H9 (cell line): ENCODE results near the gene ATP11B. TPM values are rescaled to one million over a fixed set of nuclear protein-coding genes. Genes with fewer than 3 reads are reported as not detected.

Source experiments
- DNase-seq: peaks from one replicate; pipeline ENCODE4 v3.0.0-alpha.2; 2017
- H2AFZ ChIP-seq: one replicate; pipeline ENCODE4 v1.6.1; 2013; ENCODE audit warnings: mild to moderate bottlenecking, low read length, control low read depth, moderate library complexity
- H2AK5ac ChIP-seq: 2 replicates; pipeline ENCODE4 v1.6.1; 2013; ENCODE audit warnings: low read length, control low read depth, mixed read lengths; ENCODE audit not compliant: insufficient read length
- H2BK120ac ChIP-seq: one replicate; pipeline ENCODE4 v1.6.1; 2013; ENCODE audit warnings: low read depth, mild to moderate bottlenecking, low read length, control low read depth, inconsistent platforms; ENCODE audit not compliant: poor library complexity, severe bottlenecking
- H2BK12ac ChIP-seq: 2 replicates; pipeline ENCODE4 v1.6.1; 2013; ENCODE audit warnings: low read length, control low read depth, mixed read lengths, low read depth; ENCODE audit not compliant: insufficient read length
- H2BK15ac ChIP-seq: 2 replicates; pipeline ENCODE4 v1.6.1; 2013; ENCODE audit warnings: low read depth, low read length, control low read depth
- H2BK20ac ChIP-seq: one replicate; pipeline ENCODE4 v1.6.1; 2013; ENCODE audit warnings: low read depth, mild to moderate bottlenecking, low read length, control low read depth, inconsistent platforms; ENCODE audit not compliant: poor library complexity, severe bottlenecking
- H2BK5ac ChIP-seq: 2 replicates; pipeline ENCODE4 v1.6.1; 2013; ENCODE audit warnings: low read length, control low read depth, mixed read lengths; ENCODE audit not compliant: insufficient read length
- H3K14ac ChIP-seq: 2 replicates; pipeline ENCODE4 v1.6.1; 2013; ENCODE audit warnings: low read length, control low read depth; ENCODE audit not compliant: insufficient read depth
- H3K18ac ChIP-seq: 2 replicates; pipeline ENCODE4 v1.6.1; 2013; ENCODE audit warnings: low read depth, mild to moderate bottlenecking, mixed read lengths, low read length, control low read depth; ENCODE audit not compliant: insufficient read length
- H3K23ac ChIP-seq: 2 replicates; pipeline ENCODE4 v1.6.1; 2013; ENCODE audit warnings: low read length, control low read depth, mixed read lengths, low read depth; ENCODE audit not compliant: insufficient read length
- H3K23me2 ChIP-seq: 2 replicates; pipeline ENCODE4 v1.6.1; 2013; ENCODE audit warnings: low read depth, mild to moderate bottlenecking, mixed read lengths, low read length, control low read depth; ENCODE audit not compliant: insufficient read length, poor library complexity, severe bottlenecking
- H3K27ac ChIP-seq: 2 replicates; pipeline ENCODE4 v1.5.1; 2013; ENCODE audit warnings: low read length, control low read depth, mixed read lengths, low read depth; ENCODE audit not compliant: insufficient read length
- H3K27me3 ChIP-seq: 2 replicates; pipeline ENCODE4 v1.6.1; 2013; ENCODE audit warnings: low read length, control low read depth, inconsistent platforms; ENCODE audit not compliant: insufficient read depth
- H3K4ac ChIP-seq: 2 replicates; pipeline ENCODE4 v1.6.1; 2013; ENCODE audit warnings: low read depth, mild to moderate bottlenecking, control low read depth, inconsistent platforms, low read length, moderate library complexity
- H3K4me1 ChIP-seq: 2 replicates; pipeline ENCODE4 v1.6.1; 2013; ENCODE audit warnings: low read length, control low read depth, inconsistent platforms; ENCODE audit not compliant: insufficient read depth
- H3K4me2 ChIP-seq: 2 replicates; pipeline ENCODE4 v1.6.1; 2013; ENCODE audit warnings: low read length, control low read depth, mixed read lengths; ENCODE audit not compliant: insufficient read length, insufficient read depth
- H3K56ac ChIP-seq: 2 replicates; pipeline ENCODE4 v1.6.1; 2013; ENCODE audit warnings: low read depth, mild to moderate bottlenecking, mixed read lengths, low read length, control low read depth; ENCODE audit not compliant: insufficient read length
- H3K79me1 ChIP-seq: 2 replicates; pipeline ENCODE4 v1.6.1; 2013; ENCODE audit warnings: low read depth, mild to moderate bottlenecking, moderate library complexity, low read length, control low read depth, inconsistent platforms; ENCODE audit not compliant: insufficient read depth, poor library complexity, severe bottlenecking
- H3K79me2 ChIP-seq: 2 replicates; pipeline ENCODE4 v1.6.1; 2013; ENCODE audit warnings: low read length, control low read depth, inconsistent platforms; ENCODE audit not compliant: insufficient read depth
- H3K9ac ChIP-seq: 2 replicates; pipeline ENCODE4 v1.6.1; 2013; ENCODE audit warnings: low read length, control low read depth, mixed read lengths; ENCODE audit not compliant: insufficient read length; ENCODE audit errors: extremely low read depth
- H3K9me3 ChIP-seq: one replicate; pipeline ENCODE4 v1.6.1; 2013; ENCODE audit warnings: low read depth, low read length, inconsistent platforms; ENCODE audit not compliant: control insufficient read depth
- H3T11ph ChIP-seq: one replicate; pipeline ENCODE4 v1.6.1; 2013; ENCODE audit warnings: mild to moderate bottlenecking, low read length, control low read depth, inconsistent platforms
- H4K20me1 ChIP-seq: one replicate; pipeline ENCODE4 v1.6.1; 2013; ENCODE audit not compliant: control insufficient read depth, insufficient read length, insufficient read depth
- H4K5ac ChIP-seq: 2 replicates; pipeline ENCODE4 v1.6.1; 2013; ENCODE audit warnings: low read depth, mild to moderate bottlenecking, mixed read lengths, low read length, control low read depth; ENCODE audit not compliant: insufficient read length
- H4K8ac ChIP-seq: replicated peaks from 2 replicates; pipeline ENCODE4 v1.6.1; 2013; ENCODE audit warnings: low read length, control low read depth, mixed read lengths, low read depth; ENCODE audit not compliant: insufficient read length
- H4K91ac ChIP-seq: 2 replicates; pipeline ENCODE4 v1.6.1; 2013; ENCODE audit warnings: low read depth, mild to moderate bottlenecking, moderate library complexity, mixed read lengths, low read length, control low read depth; ENCODE audit not compliant: insufficient read length
- H3K27ac Mint-ChIP-seq, 3 experiments: 2 replicates in 2 of 3; 3 replicates in 1 of 3; pipeline ENCODE4 v1.8.0; 2020 to 2021; ENCODE audit warnings: mixed read lengths in 3 of 3, mild to moderate bottlenecking in 1 of 3, moderate library complexity in 1 of 3
- H3K27me3 Mint-ChIP-seq: 2 replicates; pipeline ENCODE4 v1.8.0; 2021; ENCODE audit warnings: low read depth, mild to moderate bottlenecking, moderate library complexity, mixed read lengths
- H3K36me3 Mint-ChIP-seq, 3 experiments: 2 replicates in 2 of 3; 3 replicates in 1 of 3; pipeline ENCODE4 v1.8.0; 2020 to 2021; ENCODE audit warnings: low read depth in 3 of 3, mixed read lengths in 3 of 3; ENCODE audit not compliant: insufficient read depth in 1 of 3
- H3K4me1 Mint-ChIP-seq, 2 experiments: 2 replicates each; pipeline ENCODE4 v1.8.0; 2020; ENCODE audit warnings: mixed read lengths in 2 of 2
- H3K4me3 Mint-ChIP-seq, 2 experiments: 2 replicates in 1 of 2; 3 replicates in 1 of 2; pipeline ENCODE4 v1.8.0; 2020 to 2021; ENCODE audit warnings: mild to moderate bottlenecking in 2 of 2, mixed read lengths in 2 of 2, moderate library complexity in 1 of 2
- H3K9me3 Mint-ChIP-seq, 2 experiments: 2 replicates in 1 of 2; 3 replicates in 1 of 2; pipeline ENCODE4 v1.8.0; 2020; ENCODE audit warnings: mild to moderate bottlenecking in 2 of 2, mixed read lengths in 2 of 2, moderate library complexity in 1 of 2
- CTCF ChIP-seq: fragments of 200-600 bp; sonication (generic); conservative IDR thresholded peaks from 3 replicates; pipeline ENCODE4 v1.8.0; 2021; ENCODE audit warnings: antibody characterized with exemption, mild to moderate bottlenecking
- WGBS: extraction: QIAGEN DNeasy Blood & Tissue Kit; methylation state at CpG from one replicate; pipeline ENCODE4 v1.1.7; 2013; ENCODE audit warnings: missing lambda C conversion rate, low lambda C conversion rate, mixed read lengths; ENCODE audit not compliant: insufficient read length; ENCODE audit errors: extremely low coverage; 5-methylcytosine and 5-hydroxymethylcytosine counted together
- total RNA-seq: library from RNA; stranded (reverse); gene quantifications from 2 replicates; pipeline ENCODE4 v1.2.1, GENCODE V29; 2021

The ATP11B gene
- total RNA-seq, 1 experiment from 2014 or later = 30.0 TPM

GRCh38 chr3:182964179-182964578 lies 170.9 kb downstream of the ATP11B start:
- no peak overlapping the region for H4K91ac ChIP-seq
- Mint-ChIP-seq H3K27me3 (no peaks in the 10 kb centered on the region), H3K4me3 (no peak overlapping the region), H3K27ac (no peak overlapping the region), H3K36me3 (peaks cover 0 to 20% (median 11%) of the 10 kb centered on the region in 3 experiments; a peak in 5 of 7 replicates), H3K4me1 (peaks cover 20 to 22% of the 10 kb centered on the region in 2 experiments), H3K9me3 (no peaks in the 10 kb centered on the region)
- no peaks in the 10 kb centered on the region for H3K23me2 ChIP-seq
- H3K23ac ChIP-seq = no peak overlapping the region
- H3K79me2 ChIP-seq = peaks cover 4% of the 10 kb centered on the region
- H3K14ac ChIP-seq = no peak overlapping the region
- no CpG with 5 or more reads among the region's 1 CpG for WGBS
- H3K27me3 ChIP-seq = no peaks in the 10 kb centered on the region
- no peak overlapping the region for H3T11ph ChIP-seq
- H4K20me1 ChIP-seq = no peaks in the 10 kb centered on the region
- no peak overlapping the region for H2BK5ac ChIP-seq
- no peak overlapping the region for H3K18ac ChIP-seq
- H2AK5ac ChIP-seq = no peak overlapping the region
- peaks cover 5% of the 10 kb centered on the region; the same call in 1 of the 2 replicates for H3K4me1 ChIP-seq
- H3K9ac ChIP-seq = no peak overlapping the region
- no peak overlapping the region for H3K56ac ChIP-seq
- no peak overlapping the region for H2BK15ac ChIP-seq
- no peaks in the 10 kb centered on the region for H3K79me1 ChIP-seq
- no peaks in the 10 kb centered on the region for H3K9me3 ChIP-seq
- H4K5ac ChIP-seq = no peak overlapping the region
- H2AFZ ChIP-seq = no peak overlapping the region
- no peak overlapping the region for H2BK120ac ChIP-seq
- TF ChIP-seq CTCF = no peak
- H3K4me2 ChIP-seq = no peak overlapping the region
- no peak overlapping the region for H4K8ac ChIP-seq
- H2BK20ac ChIP-seq = no peak overlapping the region
- H3K27ac ChIP-seq = no peak overlapping the region
- no peak for DNase-seq
- no peak overlapping the region for H3K4ac ChIP-seq
- H2BK12ac ChIP-seq = no peak overlapping the region
